ENCODE results near the gene TMEM81. TPM values are rescaled to one million over a fixed set of nuclear protein-coding genes. Genes with fewer than 3 reads are reported as not detected.

Gene TMEM81
- polyA plus RNA-seq, 1 donor (not counting 4 experiments of a cell fraction or from before 2014, with no cell fraction given), result 1.4 TPM

DNA sequence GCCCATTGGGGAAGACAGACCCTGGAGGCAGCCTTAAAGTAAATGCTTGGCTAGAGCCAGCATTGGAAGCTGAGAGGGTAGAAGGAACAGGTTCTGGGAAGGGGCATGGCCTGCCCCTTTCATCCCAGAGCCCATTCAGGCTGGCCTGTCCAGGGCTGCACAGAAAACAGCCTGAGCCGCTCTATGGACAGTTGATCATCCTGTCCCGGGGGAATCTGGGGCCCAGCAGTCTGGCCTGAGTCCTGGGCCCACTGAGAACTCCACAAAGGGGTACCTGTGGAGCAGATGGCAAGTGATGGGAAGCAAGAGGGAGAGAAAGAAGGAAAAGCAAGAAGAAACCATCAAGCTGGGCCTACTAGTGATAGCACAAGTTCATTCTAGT lies 13.2 kb downstream of the TMEM81 start:
- H3K27me3 ChIP-seq (ENCODE audit: control insufficient read depth, extremely low read depth, insufficient read depth, low read length), result no peaks in the 10 kb centered on the region
- H3K9ac ChIP-seq (ENCODE audit: control insufficient read depth, extremely low read depth, insufficient read depth, low read length), result no peak overlapping the region
- no peak overlapping the region for H3K4me2 ChIP-seq (ENCODE audit: control insufficient read depth, extremely low read depth, insufficient read depth, low read depth, low read length)
- no peak overlapping the region for H3K4me3 ChIP-seq (ENCODE audit: control insufficient read depth in 2 of 3, extremely low read depth in 1 of 3, insufficient read depth in 2 of 3, low read depth in 1 of 3, low read length in 3 of 3)
- H3K79me2 ChIP-seq (ENCODE audit: control insufficient read depth, insufficient read depth, low read length), result no peaks in the 10 kb centered on the region
- no peak for FAIRE-seq
- no peaks in the 10 kb centered on the region for H4K20me1 ChIP-seq (ENCODE audit: control insufficient read depth, extremely low read depth, insufficient read depth, low read length)
- H3K4me1 ChIP-seq (ENCODE audit: control insufficient read depth, extremely low read depth, insufficient read depth, low read length), result peaks cover 20% of the 10 kb centered on the region
- no peak overlapping the region for H2AFZ ChIP-seq (ENCODE audit: control insufficient read depth, low read length)
- TF ChIP-seq, protein P1, sequence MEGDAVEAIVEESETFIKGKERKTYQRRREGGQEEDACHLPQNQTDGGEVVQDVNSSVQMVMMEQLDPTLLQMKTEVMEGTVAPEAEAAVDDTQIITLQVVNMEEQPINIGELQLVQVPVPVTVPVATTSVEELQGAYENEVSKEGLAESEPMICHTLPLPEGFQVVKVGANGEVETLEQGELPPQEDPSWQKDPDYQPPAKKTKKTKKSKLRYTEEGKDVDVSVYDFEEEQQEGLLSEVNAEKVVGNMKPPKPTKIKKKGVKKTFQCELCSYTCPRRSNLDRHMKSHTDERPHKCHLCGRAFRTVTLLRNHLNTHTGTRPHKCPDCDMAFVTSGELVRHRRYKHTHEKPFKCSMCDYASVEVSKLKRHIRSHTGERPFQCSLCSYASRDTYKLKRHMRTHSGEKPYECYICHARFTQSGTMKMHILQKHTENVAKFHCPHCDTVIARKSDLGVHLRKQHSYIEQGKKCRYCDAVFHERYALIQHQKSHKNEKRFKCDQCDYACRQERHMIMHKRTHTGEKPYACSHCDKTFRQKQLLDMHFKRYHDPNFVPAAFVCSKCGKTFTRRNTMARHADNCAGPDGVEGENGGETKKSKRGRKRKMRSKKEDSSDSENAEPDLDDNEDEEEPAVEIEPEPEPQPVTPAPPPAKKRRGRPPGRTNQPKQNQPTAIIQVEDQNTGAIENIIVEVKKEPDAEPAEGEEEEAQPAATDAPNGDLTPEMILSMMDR (optimal IDR thresholded peaks at IDR 0.05 in 1 of 3, IDR thresholded peaks at IDR 0.05 in 1 of 3, conservative IDR thresholded peaks at IDR 0.05 in 1 of 3; ENCODE audit: extremely low read depth in 1 of 3, insufficient read depth in 2 of 3, low read length in 3 of 3), result no peak
- no peak for TF ChIP-seq EZH2 (IDR thresholded peaks at IDR 0.05; ENCODE audit: low read length)
- H3K9me3 ChIP-seq (ENCODE audit: control insufficient read depth, low read depth, low read length), result no peaks in the 10 kb centered on the region
- no peaks in the 10 kb centered on the region for H3K9me1 ChIP-seq (ENCODE audit: control insufficient read depth, extremely low read depth, insufficient read depth, low read length)
- DNase-seq (ENCODE audit: low read depth, low spot score), result no peak
- no peak overlapping the region for H3K27ac ChIP-seq (ENCODE audit: control insufficient read depth, insufficient read depth, low read length)
- H3K36me3 ChIP-seq (ENCODE audit: control insufficient read depth in 2 of 2, extremely low read depth in 1 of 2, insufficient read depth in 2 of 2, low read length in 2 of 2), result no peaks in the 10 kb centered on the region
- dilution Hi-C loops (cut with MboI; ENCODE audit: extremely low pct_ligation_motif_present, low sequenced_read_pairs), result no loop called here

DNA sequence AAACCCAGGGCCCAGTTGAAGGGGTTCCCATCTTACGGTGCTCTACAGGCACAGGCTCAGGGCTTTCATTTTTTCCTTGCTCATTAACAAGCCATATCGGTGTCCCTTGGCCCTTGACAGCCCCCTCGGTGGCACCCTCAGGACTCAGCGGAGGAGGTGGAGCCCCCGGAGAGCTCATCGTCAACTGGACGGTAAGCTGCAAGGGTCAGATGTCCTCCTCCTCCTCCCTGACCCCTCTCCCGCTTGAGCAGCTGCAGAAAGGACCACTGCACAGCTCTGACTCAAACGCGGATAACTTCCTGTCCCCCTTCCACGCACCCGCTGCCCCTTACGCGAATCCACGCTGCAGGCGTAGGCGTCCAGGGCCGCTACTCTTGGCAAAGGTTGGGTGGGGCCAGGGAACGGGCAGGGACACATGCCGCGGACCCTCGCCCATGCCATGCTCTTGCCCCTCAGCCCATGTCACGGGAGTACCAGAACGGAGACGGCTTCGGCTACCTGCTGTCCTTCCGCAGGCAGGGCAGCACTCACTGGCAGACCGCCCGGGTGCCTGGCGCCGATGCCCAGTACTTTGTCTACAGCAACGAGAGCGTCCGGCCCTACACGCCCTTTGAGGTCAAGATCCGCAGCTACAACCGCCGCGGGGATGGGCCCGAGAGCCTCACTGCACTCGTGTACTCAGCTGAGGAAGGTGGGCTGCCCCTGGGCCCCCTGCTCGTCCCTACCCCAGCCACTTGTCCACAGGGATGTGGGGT lies 14.7 kb downstream of the TMEM81 start:
- FAIRE-seq, result no peak
- Histone ChIP-seq H3K4me2 (ENCODE audit: control insufficient read depth, extremely low read depth, insufficient read depth, low read depth, low read length) (no peak overlapping the region), H3K4me3 (ENCODE audit: control insufficient read depth in 2 of 3, extremely low read depth in 1 of 3, insufficient read depth in 2 of 3, low read depth in 1 of 3, low read length in 3 of 3) (no peak overlapping the region), H3K27me3 (ENCODE audit: control insufficient read depth, extremely low read depth, insufficient read depth, low read length) (no peaks in the 10 kb centered on the region), H2AFZ (ENCODE audit: control insufficient read depth, low read length) (no peak overlapping the region), H3K27ac (ENCODE audit: control insufficient read depth, insufficient read depth, low read length) (no peak overlapping the region), H3K79me2 (ENCODE audit: control insufficient read depth, insufficient read depth, low read length) (no peaks in the 10 kb centered on the region), H3K9me3 (ENCODE audit: control insufficient read depth, low read depth, low read length) (no peaks in the 10 kb centered on the region), H3K9ac (ENCODE audit: control insufficient read depth, extremely low read depth, insufficient read depth, low read length) (no peak overlapping the region), H4K20me1 (ENCODE audit: control insufficient read depth, extremely low read depth, insufficient read depth, low read length) (no peaks in the 10 kb centered on the region), H3K9me1 (ENCODE audit: control insufficient read depth, extremely low read depth, insufficient read depth, low read length) (no peaks in the 10 kb centered on the region), H3K4me1 (ENCODE audit: control insufficient read depth, extremely low read depth, insufficient read depth, low read length) (peaks cover 16% of the 10 kb centered on the region), H3K36me3 (ENCODE audit: control insufficient read depth in 2 of 2, extremely low read depth in 1 of 2, insufficient read depth in 2 of 2, low read length in 2 of 2) (no peaks in the 10 kb centered on the region)
- dilution Hi-C loops (cut with MboI; ENCODE audit: extremely low pct_ligation_motif_present, low sequenced_read_pairs), result no loop called here
- TF ChIP-seq EZH2 (IDR thresholded peaks at IDR 0.05; ENCODE audit: low read length), result no peak
- TF ChIP-seq, protein P1 (optimal IDR thresholded peaks at IDR 0.05 in 1 of 3, IDR thresholded peaks at IDR 0.05 in 1 of 3, conservative IDR thresholded peaks at IDR 0.05 in 1 of 3; ENCODE audit: extremely low read depth in 1 of 3, insufficient read depth in 2 of 3, low read length in 3 of 3), result no peak
- DNase-seq (ENCODE audit: low read depth, low spot score), result no peak

Data from keratinocyte (primary cell).